BJ (cell line): ENCODE data around the gene SYNJ2. TPM values are rescaled to one million over a fixed set of nuclear protein-coding genes. Genes with fewer than 3 reads are reported as not detected.

Experiments used
- CTCF ChIA-PET: fragments of 350-600 bp; formaldehyde crosslinking; extraction: SDS; loops from one replicate; lab custom pipeline; 2021; ENCODE audit warnings: antibody characterized with exemption, inconsistent platforms; lab: Yijun Ruan, JAX
- POLR2A ChIA-PET: fragments of 300-600 bp; sonication (Branson Sonifier 250); formaldehyde crosslinking; extraction: SDS; loops from one replicate; lab custom pipeline; 2021; ENCODE audit warnings: antibody characterized with exemption; lab: Charles Lee
- DNase-seq: peaks from one replicate; pipeline ENCODE4 v3.0.0-alpha.2; 2011; ENCODE audit warnings: low read depth
- H3K27me3 ChIP-seq: 2 replicates; pipeline ENCODE4 v1.6.0; 2011; ENCODE audit warnings: low read length; ENCODE audit not compliant: control insufficient read depth, insufficient read depth
- H3K36me3 ChIP-seq: 2 replicates; pipeline ENCODE4 v1.5.1; 2011; ENCODE audit warnings: low read length; ENCODE audit not compliant: control insufficient read depth, insufficient read depth
- H3K4me3 ChIP-seq: 2 replicates; pipeline ENCODE4 v1.5.1; 2011; ENCODE audit warnings: low read depth, mild to moderate bottlenecking, control low read depth, low read length
- CTCF ChIP-seq: IDR thresholded peaks from 2 replicates; pipeline ENCODE4 v1.5.1; 2011; ENCODE audit warnings: low read depth, mild to moderate bottlenecking, control low read depth, inconsistent platforms, low read length, moderate library complexity; ENCODE audit not compliant: insufficient read depth
- polyA plus RNA-seq: library from polyadenylated mRNA; depleted of rRNA; stranded (reverse); fragments of >200 nt; gene quantifications from 2 replicates; pipeline ENCODE4 v1.2.3, GENCODE V29; 2011

SYNJ2 gene
- polyA plus RNA-seq, 1 experiment, result 29.9 TPM

GRCh38 chr6:158115508-158115907, 133.8 kb downstream of the SYNJ2 start:
- CTCF ChIA-PET, result no interaction called here
- no peaks in the 10 kb centered on the region for H3K36me3 ChIP-seq
- no peak overlapping the region for H3K4me3 ChIP-seq
- DNase-seq, result no peak
- TF ChIP-seq CTCF, result no peak
- POLR2A ChIA-PET, result no interaction called here
- no peaks in the 10 kb centered on the region for H3K27me3 ChIP-seq

GRCh38 chr6:158118886-158119285, 137.2 kb downstream of the SYNJ2 start:
- CTCF ChIA-PET, result no interaction called here

GRCh38 chr6:158121335-158121734, 139.7 kb downstream of the SYNJ2 start:
- Histone ChIP-seq H3K36me3 (peaks cover 2% of the 10 kb centered on the region; the same call in 1 of the 2 replicates), H3K4me3 (no peak overlapping the region), H3K27me3 (no peaks in the 10 kb centered on the region)
- DNase-seq, result no peak
- no peak for TF ChIP-seq CTCF
- ChIA-PET POLR2A (no interaction called here), CTCF (interaction anchor here (0.9 kb wide), 1 partner anchor 11 kb away, joined by 3 read pairs; no protein-coding TSS in a partner anchor)

More at GRCh38 chr6:158118886-158119285, 137.2 kb downstream of the SYNJ2 start:
- Histone ChIP-seq H3K27me3 (no peaks in the 10 kb centered on the region), H3K4me3 (no peak overlapping the region), H3K36me3 (peaks cover 2% of the 10 kb centered on the region; the same call in 1 of the 2 replicates)
- POLR2A ChIA-PET, result no interaction called here
- DNase-seq, result no peak
- no peak for TF ChIP-seq CTCF

GRCh38 chr6:158122048-158122447, 140.4 kb downstream of the SYNJ2 start:
- Histone ChIP-seq H3K4me3 (no peak overlapping the region), H3K36me3 (peaks cover 2% of the 10 kb centered on the region; the same call in 1 of the 2 replicates), H3K27me3 (no peaks in the 10 kb centered on the region)
- no peak for TF ChIP-seq CTCF
- ChIA-PET POLR2A (interaction anchor here (0.8 kb wide), 1 partner anchor 428 kb away, joined by 3 read pairs; no protein-coding TSS in a partner anchor), CTCF (interaction anchor here (0.9 to 2.1 kb wide), 2 partner anchors 10 to 11 kb away, joined by 3 to 7 read pairs; no protein-coding TSS in a partner anchor)
- no peak for DNase-seq

- Histone ChIP-seq H3K36me3 (peaks cover 2% of the 10 kb centered on the region; the same call in 1 of the 2 replicates), H3K27me3 (no peaks in the 10 kb centered on the region), H3K4me3 (no peak overlapping the region)
- no peak for DNase-seq
- ChIA-PET POLR2A (no interaction called here), CTCF (interaction anchor here (0.6 to 2.1 kb wide), 2 partner anchors 9 to 16 kb away, joined by 3 to 7 read pairs; no protein-coding TSS in a partner anchor)
- no peak for TF ChIP-seq CTCF
Observed at GRCh38 chr6:158124288-158124687, 142.6 kb downstream of the SYNJ2 start.
